HepG2 (cell line): ENCODE measurements around the gene TIMM44. TPM values are rescaled to one million over a fixed set of nuclear protein-coding genes. Genes with fewer than 3 reads are reported as not detected.

Source experiments
- ATAC-seq: fragments of 200-7000 bp; cut with Tn5 transposase; 3 replicates; pipeline ENCODE4 v1.9.1; 2020; ENCODE audit warnings: mild to moderate bottlenecking, moderate library complexity
- BruUV-seq: library from RNA; stranded (reverse); fragments of 400-500 nt; replicated peaks from 2 replicates; lab custom pipeline; 2021; lab: Mats Ljungman, UMichigan
- CTCF ChIA-PET: fragments of 300-600 bp; formaldehyde crosslinking; extraction: SDS; loops from one replicate; lab custom pipeline; 2021; ENCODE audit warnings: low total read pairs, inconsistent platforms, low intra/inter-chr PET ratio; lab: Yijun Ruan, JAX
- POLR2A ChIA-PET: fragments of 350-600 bp; sonication (Branson Sonifier 250); formaldehyde crosslinking; loops from one replicate; lab custom pipeline; 2020; ENCODE audit warnings: antibody characterized with exemption, inconsistent platforms; lab: Yijun Ruan, JAX
- DNase-seq: peaks from one replicate; pipeline ENCODE4 v3.0.0-alpha.2; 2015; ENCODE audit warnings: low spot score
- FAIRE-seq: peaks from 3 replicates; lab custom pipeline; 2011; peaks lifted over from hg19 to GRCh38; lab: Jason Lieb, UNC
- H2AFZ ChIP-seq: one replicate; pipeline ENCODE4 v1.6.1; 2011; ENCODE audit warnings: low read length, inconsistent platforms
- H3K27ac ChIP-seq: fragments of 300-600 bp; 3 replicates; pipeline ENCODE4 v1.8.0; 2011; ENCODE audit warnings: mixed run types, mild to moderate bottlenecking, mixed read lengths, low read length, inconsistent platforms; ENCODE audit not compliant: insufficient read depth; ENCODE audit errors: extremely low read length
- H3K27me3 ChIP-seq, 2 experiments: fragments of 200-600 bp in 1 of 2; 2 replicates in 1 of 2; 3 replicates in 1 of 2; pipeline versions ENCODE4 v1.6.0 to v1.8.0; 2011; ENCODE audit warnings: low read length in 2 of 2, mild to moderate bottlenecking in 2 of 2, moderate library complexity in 2 of 2, inconsistent platforms in 1 of 2; ENCODE audit not compliant: insufficient read depth in 2 of 2, control insufficient read depth in 1 of 2
- H3K36me3 ChIP-seq, 2 experiments: fragments of 200-600 bp in 1 of 2; replicated peaks in 1 of 2; 2 replicates in 1 of 2; 3 replicates in 1 of 2; pipeline versions ENCODE4 v1.5.1 to v1.8.0; 2011; ENCODE audit warnings: low read length in 2 of 2, inconsistent platforms in 1 of 2; ENCODE audit not compliant: insufficient read depth in 2 of 2, control insufficient read depth in 1 of 2
- H3K4me1 ChIP-seq: 2 replicates; pipeline ENCODE4 v1.5.1; 2012; ENCODE audit warnings: low read length, inconsistent platforms; ENCODE audit not compliant: insufficient read depth
- H3K4me2 ChIP-seq: 2 replicates; pipeline ENCODE4 v1.6.0; 2011; ENCODE audit warnings: low read depth, low read length, inconsistent platforms
- H3K4me3 ChIP-seq, 3 experiments: fragments of 200-600 bp in 1 of 3; sonication (generic), shearing (Covaris generic) in 1 of 3; replicated peaks in 1 of 3; 2 replicates each; pipeline ENCODE4 v1.5.1; 2011 to 2016; ENCODE audit warnings: low read length in 3 of 3, inconsistent platforms in 2 of 3, low read depth in 2 of 3, mild to moderate bottlenecking in 2 of 3, control low read depth in 1 of 3, mixed read lengths in 1 of 3; ENCODE audit not compliant: insufficient read depth in 1 of 3
- H3K79me2 ChIP-seq: one replicate; pipeline ENCODE4 v1.6.1; 2011; ENCODE audit warnings: low read length, inconsistent platforms; ENCODE audit not compliant: insufficient read depth
- H3K9ac ChIP-seq: 2 replicates; pipeline ENCODE4 v1.6.0; 2011; ENCODE audit warnings: mild to moderate bottlenecking, low read depth, low read length, inconsistent platforms; ENCODE audit not compliant: insufficient read depth
- H3K9me3 ChIP-seq: 2 replicates; pipeline ENCODE4 v1.5.1; 2012; ENCODE audit warnings: mild to moderate bottlenecking, low read length
- H4K20me1 ChIP-seq: 2 replicates; pipeline ENCODE4 v1.6.0; 2011; ENCODE audit warnings: inconsistent platforms, mild to moderate bottlenecking, low read length, moderate library complexity; ENCODE audit not compliant: insufficient read depth
- AGO2 ChIP-seq: fragments of 200-400 bp; formaldehyde crosslinking; optimal IDR thresholded peaks from 2 replicates; pipeline ENCODE3; 2017; ENCODE audit warnings: mild to moderate bottlenecking, low read depth, low read length, moderate library complexity
- CBFB ChIP-seq: sonication (generic); formaldehyde crosslinking; IDR thresholded peaks from 2 replicates; pipeline ENCODE4 v1.4.0; 2020; ENCODE audit warnings: missing genetic modification reagents
- FOSL2 ChIP-seq: sonication (generic); formaldehyde crosslinking; IDR thresholded peaks from 2 replicates; pipeline ENCODE4 v1.4.0; 2020; ENCODE audit warnings: missing genetic modification reagents
- GATAD2A ChIP-seq: IDR thresholded peaks from 2 replicates; pipeline ENCODE4 v1.6.1; 2016
- ZFP41 ChIP-seq: sonication (generic); formaldehyde crosslinking; IDR thresholded peaks from 2 replicates; pipeline ENCODE4 v1.4.0; 2020; ENCODE audit warnings: mild to moderate bottlenecking, missing genetic modification reagents, borderline replicate concordance
- WGBS: methylation state at CpG from one replicate; pipeline ENCODE4 v1.1.6; 2017; ENCODE audit warnings: low lambda C conversion rate; 5-methylcytosine and 5-hydroxymethylcytosine counted together
- in situ Hi-C: cut with HindIII; loops from 2 replicates; pipeline ENCODE4 v1.10.0; 2017; ENCODE audit warnings: low pct_unique_long_range_greater_than_20kb; ENCODE audit not compliant: extremely low pct_ligation_motif_present
- intact Hi-C: fragments of 100-400 bp; cut with micrococcal nuclease; formaldehyde crosslinking; loops from one replicate; pipeline ENCODE4 v1.10.0; 2022; ENCODE audit not compliant: unreplicated experiment
- polyA plus RNA-seq, 8 experiments: library from polyadenylated mRNA; depleted of rRNA in 3 of 8; stranded (reverse) in 7 of 8; unstranded in 1 of 8; fragments of >200 nt; fragmentation: Illumina TruSeq in 4 of 8; extraction: Trizol in 4 of 8; gene quantifications; 2 replicates each; pipeline versions ENCODE4 v1.2.1 to v1.2.3, GENCODE V29; 2011 to 2016; ENCODE audit warnings: low read depth in 4 of 8, missing spikeins in 1 of 8, mixed read lengths in 1 of 8; ENCODE audit not compliant: insufficient read depth in 1 of 8
- total RNA-seq, 5 experiments: library from RNA; depleted of rRNA; stranded (reverse); fragments of >200 nt; fragmentation: Illumina TruSeq; extraction: Trizol; gene quantifications; 2 replicates each; pipeline ENCODE4 v1.2.3, GENCODE V29; 2016; ENCODE audit warnings: low read depth in 1 of 5

The TIMM44 gene
- total and polyA plus RNA-seq, 2 of the 13 experiments (the other 11 are each of a cell fraction or from before 2014, with no cell fraction given): 42.9 to 72.6 TPM

DNA sequence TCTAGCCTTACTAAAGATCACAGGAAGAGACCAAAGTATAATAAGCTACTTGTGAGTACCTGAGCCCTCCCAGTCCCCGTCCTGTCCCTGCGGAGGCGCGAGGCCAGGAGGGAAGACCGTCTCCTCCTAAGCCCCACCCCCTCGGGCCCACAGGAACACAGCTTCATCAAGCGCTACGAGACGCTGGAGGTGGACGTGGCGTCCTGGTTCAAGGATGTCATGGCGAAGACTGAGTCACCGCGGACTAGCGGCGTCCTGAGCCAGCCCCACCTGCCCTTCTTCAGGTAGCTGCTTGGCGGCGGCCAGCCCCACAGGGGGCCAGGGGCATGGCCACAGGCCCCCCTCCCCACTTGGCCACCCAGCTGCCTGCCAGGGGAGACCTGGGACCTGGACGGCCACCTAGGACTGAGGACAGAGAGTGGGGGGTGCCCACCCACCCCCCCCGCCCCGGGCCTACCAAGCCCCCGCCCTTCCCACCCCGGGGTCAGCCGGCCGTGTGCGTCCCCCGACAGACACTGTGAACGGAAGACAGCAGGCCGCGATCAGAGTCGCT lies 31.2 kb downstream of the TIMM44 start:
- POLR2A ChIA-PET: interaction anchor here (1.9 to 2.6 kb wide), 2 partner anchors 8 to 9 kb away, joined by 6 to 8 read pairs; partner anchors contain the start of genes MAP2K7 and SNAPC2
- no peaks in the 10 kb centered on the region for H3K27me3 ChIP-seq
- peaks cover 4 to 20% of the 10 kb centered on the region in 2 experiments; a peak in 3 of 5 replicates for H3K36me3 ChIP-seq

DNA sequence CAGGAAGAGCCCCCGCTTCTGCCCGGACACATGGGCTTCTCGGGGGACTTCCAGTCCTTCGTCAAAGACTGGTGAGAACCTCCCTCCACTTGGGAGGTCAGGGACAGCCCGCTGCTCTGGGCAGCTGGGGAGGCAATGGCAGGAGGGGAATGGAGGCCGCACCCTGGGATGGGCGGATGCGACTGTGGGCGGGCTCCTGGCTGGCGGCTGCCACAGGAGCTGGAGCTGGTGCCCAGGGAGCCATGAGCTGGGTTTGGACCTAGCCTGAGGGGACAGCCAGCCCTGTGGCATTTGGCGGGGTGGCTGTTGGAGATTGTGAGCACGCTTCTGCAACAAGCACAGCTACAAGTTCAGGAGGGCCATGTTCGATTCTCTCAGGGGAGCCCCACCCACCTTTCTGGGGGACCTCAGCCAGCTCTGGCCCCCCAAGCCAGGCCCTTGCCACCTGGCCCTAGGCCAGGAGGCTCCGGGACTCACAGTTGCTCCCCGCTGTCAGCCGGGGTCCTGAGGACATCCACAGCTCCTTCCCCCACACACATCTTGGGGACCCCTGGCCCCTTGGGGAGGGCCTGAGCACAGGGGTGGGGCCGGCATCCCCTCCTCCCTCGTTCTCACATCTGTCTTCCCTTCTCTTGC lies 31.8 kb downstream of the TIMM44 start:
- TF ChIP-seq GATAD2A (CRISPR knock-in tag) (no peak), AGO2 (peak; percentile 61), CBFB (no peak)
- intact Hi-C loops (no loop called here), in situ Hi-C loops (no loop called here)
- no TSS peak for BruUV-seq
- 96% methylated on average over 7 of the region's 18 CpGs for WGBS
- no peak for DNase-seq
- Histone ChIP-seq H3K9me3 (no peaks in the 10 kb centered on the region), H3K4me3 (no peak overlapping the region), H3K79me2 (peaks cover 2% of the 10 kb centered on the region), H4K20me1 (peaks cover 3% of the 10 kb centered on the region; the same call in 1 of the 2 replicates), H3K36me3 (peaks cover 4 to 20% of the 10 kb centered on the region in 2 experiments; a peak in 3 of 5 replicates), H3K27ac (no peak overlapping the region), H2AFZ (no peak overlapping the region), H3K27me3 (no peaks in the 10 kb centered on the region), H3K4me1 (peaks cover 11% of the 10 kb centered on the region), H3K9ac (no peak overlapping the region), H3K4me2 (no peak overlapping the region)
- ChIA-PET POLR2A (interaction anchor here (1.9 to 2.6 kb wide), 2 partner anchors 8 to 9 kb away, joined by 6 to 8 read pairs; partner anchors contain the start of genes MAP2K7 and SNAPC2), CTCF (no interaction called here)
- FAIRE-seq: no peak
- no peak for ATAC-seq

More for the DNA sequence above, 31.2 kb downstream of the TIMM44 start:
- BruUV-seq: no TSS peak
- intact Hi-C loops (no loop called here), in situ Hi-C loops (no loop called here)
- CTCF ChIA-PET: no interaction called here
- no peak overlapping the region for H2AFZ ChIP-seq
- H3K79me2 ChIP-seq: no peaks in the 10 kb centered on the region
- no peaks in the 10 kb centered on the region for H3K9me3 ChIP-seq
- peaks cover 3% of the 10 kb centered on the region; the same call in 1 of the 2 replicates for H4K20me1 ChIP-seq
- H3K4me3 ChIP-seq: no peak overlapping the region
- no peak for FAIRE-seq
- H3K9ac ChIP-seq: no peak overlapping the region
- no peak overlapping the region for H3K4me2 ChIP-seq
- TF ChIP-seq FOSL2 (CRISPR knock-in tag): no peak
- TF ChIP-seq ZFP41 (CRISPR knock-in tag): no peak
- 97% methylated on average over 11 of the region's 31 CpGs for WGBS
- DNase-seq: no peak
- no peak overlapping the region for H3K27ac ChIP-seq
- ATAC-seq: no peak
- H3K4me1 ChIP-seq: peaks cover 16% of the 10 kb centered on the region
